ENCODE data around the gene COA1.

COA1 gene

GRCh38 chr7:43698460-43699255 lies 30.7 kb downstream of the COA1 start:
- TF ChIP-seq CTCF (IDR thresholded peaks at IDR 0.05; ENCODE audit: extremely low read depth, insufficient read depth, missing control alignments), result no peak
- in situ Hi-C loops (cut with MboI; ENCODE audit: low pct_unique_long_range_greater_than_20kb, low sequenced_read_pairs, unreplicated experiment), result loop anchor here (10.0 kb wide), 1 partner anchor 114 kb away; the partner anchor contains the start of gene STK17A
- DNase-seq (ENCODE audit: low spot score), result no peak

GRCh38 chr7:43697690-43698089 lies 31.6 kb downstream of the COA1 start:
- no peak for TF ChIP-seq CTCF (IDR thresholded peaks at IDR 0.05; ENCODE audit: extremely low read depth, insufficient read depth, missing control alignments)
- no peak for DNase-seq (ENCODE audit: low spot score)
- in situ Hi-C loops (cut with MboI; ENCODE audit: low pct_unique_long_range_greater_than_20kb, low sequenced_read_pairs, unreplicated experiment), result loop anchor here (10.0 kb wide), 1 partner anchor 113 kb away; the partner anchor contains the start of gene STK17A

GRCh38 chr7:43695365-43695764 lies 34.0 kb downstream of the COA1 start:
- no peak for DNase-seq (ENCODE audit: low spot score)
- TF ChIP-seq CTCF (IDR thresholded peaks at IDR 0.05; ENCODE audit: extremely low read depth, insufficient read depth, missing control alignments), result no peak
- in situ Hi-C loops (cut with MboI; ENCODE audit: low pct_unique_long_range_greater_than_20kb, low sequenced_read_pairs, unreplicated experiment), result loop anchor here (10.0 kb wide), 1 partner anchor 111 kb away; the partner anchor contains the start of gene STK17A

- TF ChIP-seq CTCF (IDR thresholded peaks at IDR 0.05; ENCODE audit: extremely low read depth, insufficient read depth, missing control alignments), result no peak
- in situ Hi-C loops (cut with MboI; ENCODE audit: low pct_unique_long_range_greater_than_20kb, low sequenced_read_pairs, unreplicated experiment), result loop anchor here (10.0 kb wide), 1 partner anchor 110 kb away; the partner anchor contains the start of gene STK17A
- no peak for DNase-seq (ENCODE audit: low spot score)
These were observed 34.9 kb downstream of the COA1 start for GRCh38 chr7:43694399-43694748.

GRCh38 chr7:43693687-43694398 lies 35.5 kb downstream of the COA1 start:
- DNase-seq (ENCODE audit: low spot score), result no peak
- in situ Hi-C loops (cut with MboI; ENCODE audit: low pct_unique_long_range_greater_than_20kb, low sequenced_read_pairs, unreplicated experiment), result loop anchor here (10.0 kb wide), 1 partner anchor 109 kb away; the partner anchor contains the start of gene STK17A
- TF ChIP-seq CTCF (IDR thresholded peaks at IDR 0.05; ENCODE audit: extremely low read depth, insufficient read depth, missing control alignments), result no peak

- no peak for TF ChIP-seq CTCF (IDR thresholded peaks at IDR 0.05; ENCODE audit: extremely low read depth, insufficient read depth, missing control alignments)
- DNase-seq (ENCODE audit: low spot score), result no peak
- in situ Hi-C loops (cut with MboI; ENCODE audit: low pct_unique_long_range_greater_than_20kb, low sequenced_read_pairs, unreplicated experiment), result loop anchor here (10.0 kb wide), 1 partner anchor 108 kb away; the partner anchor contains the start of gene STK17A
These were observed 36.5 kb downstream of the COA1 start for GRCh38 chr7:43692582-43693373.
